ENCODE measurements around the gene CDH4.

GRCh38 chr20:61281286-61281795 lies 29.3 kb downstream of the CDH4 start:
- TF ChIP-seq CTCF (IDR thresholded peaks at IDR 0.05) (no peak), REST (IDR thresholded peaks at IDR 0.05; ENCODE audit: insufficient read depth in 1 of 2, low read depth in 2 of 2, low read length in 1 of 2) (no peak), SIN3A (IDR thresholded peaks at IDR 0.05; ENCODE audit: borderline replicate concordance, insufficient read depth, low read depth, low read length) (no peak)
